ENCODE data around the gene TEAD1. TPM values are rescaled to one million over a fixed set of nuclear protein-coding genes. Genes with fewer than 3 reads are reported as not detected.

The TEAD1 gene
- total RNA-seq, 2 donors from 2014 or later, result 32.7 to 56.7 TPM

- no peak overlapping the region for H3K27ac ChIP-seq
These were observed 69.7 kb downstream of the TEAD1 start for GRCh38 chr11:12743834-12744449.

GRCh38 chr11:12744826-12745502 is 70.7 kb downstream of the TEAD1 start:
- no peak overlapping the region for H3K4me3 ChIP-seq
- no peaks in the 10 kb centered on the region for H3K9me3 ChIP-seq
- intact Hi-C loops (cut with DNase I), result no loop called here
- H3K27me3 ChIP-seq, result no peaks in the 10 kb centered on the region
- H3K4me1 ChIP-seq, result no peaks in the 10 kb centered on the region
- no peak for TF ChIP-seq CTCF (IDR thresholded peaks at IDR 0.05)
- H3K27ac ChIP-seq, result no peak overlapping the region
- H3K9ac ChIP-seq (ENCODE audit: low read depth in 2 of 2, low read length in 2 of 2), result no peak overlapping the region
- H3K36me3 ChIP-seq, result no peaks in the 10 kb centered on the region
- DNase-seq, result no peak

More at GRCh38 chr11:12743834-12744449, 69.7 kb downstream of the TEAD1 start:
- H3K4me1 ChIP-seq, result no peaks in the 10 kb centered on the region
- H3K27me3 ChIP-seq, result no peaks in the 10 kb centered on the region
- DNase-seq, result no peak
- no peak overlapping the region for H3K4me3 ChIP-seq
- no peak overlapping the region for H3K9ac ChIP-seq (ENCODE audit: low read depth in 2 of 2, low read length in 2 of 2)
- no peak for TF ChIP-seq CTCF (IDR thresholded peaks at IDR 0.05)
- no peaks in the 10 kb centered on the region for H3K9me3 ChIP-seq
- intact Hi-C loops (cut with DNase I), result no loop called here
- no peaks in the 10 kb centered on the region for H3K36me3 ChIP-seq

GRCh38 chr11:12745787-12746186 is 71.6 kb downstream of the TEAD1 start:
- no peak overlapping the region for H3K4me3 ChIP-seq
- H3K4me1 ChIP-seq, result no peaks in the 10 kb centered on the region
- TF ChIP-seq CTCF (IDR thresholded peaks at IDR 0.05), result no peak
- H3K27ac ChIP-seq, result no peak overlapping the region
- H3K9me3 ChIP-seq, result no peaks in the 10 kb centered on the region
- intact Hi-C loops (cut with DNase I), result no loop called here
- H3K9ac ChIP-seq (ENCODE audit: low read depth in 2 of 2, low read length in 2 of 2), result no peak overlapping the region
- no peak for DNase-seq
- no peaks in the 10 kb centered on the region for H3K27me3 ChIP-seq
- no peaks in the 10 kb centered on the region for H3K36me3 ChIP-seq

- no peaks in the 10 kb centered on the region for H3K27me3 ChIP-seq
- no peak overlapping the region for H3K9ac ChIP-seq (ENCODE audit: low read depth in 2 of 2, low read length in 2 of 2)
- no peak for DNase-seq
- intact Hi-C loops (cut with DNase I), result no loop called here
- no peaks in the 10 kb centered on the region for H3K4me1 ChIP-seq
- no peak for TF ChIP-seq CTCF (IDR thresholded peaks at IDR 0.05)
- no peaks in the 10 kb centered on the region for H3K36me3 ChIP-seq
- no peaks in the 10 kb centered on the region for H3K9me3 ChIP-seq
- no peak overlapping the region for H3K27ac ChIP-seq
- H3K4me3 ChIP-seq, result no peak overlapping the region
These were observed 72.4 kb downstream of the TEAD1 start for GRCh38 chr11:12746593-12747097.

- no peak overlapping the region for H3K9ac ChIP-seq (ENCODE audit: low read depth in 2 of 2, low read length in 2 of 2)
- TF ChIP-seq CTCF (IDR thresholded peaks at IDR 0.05), result no peak
- H3K4me1 ChIP-seq, result no peaks in the 10 kb centered on the region
- no peak overlapping the region for H3K4me3 ChIP-seq
- no peaks in the 10 kb centered on the region for H3K27me3 ChIP-seq
- H3K27ac ChIP-seq, result no peak overlapping the region
- H3K36me3 ChIP-seq, result no peaks in the 10 kb centered on the region
- intact Hi-C loops (cut with DNase I), result no loop called here
- H3K9me3 ChIP-seq, result no peaks in the 10 kb centered on the region
- DNase-seq, result no peak
These were observed 74.3 kb downstream of the TEAD1 start for GRCh38 chr11:12748561-12748960.

Data from colonic mucosa (tissue), 4 donors.